H1 (cell line): Measurements from ENCODE around the gene PPP1R7. TPM values are rescaled to one million over a fixed set of nuclear protein-coding genes. Genes with fewer than 3 reads are reported as not detected.

Experiments used
- CTCF ChIA-PET: fragments of 300-600 bp; sonication (Branson Sonifier 250); formaldehyde crosslinking; loops from one replicate; lab custom pipeline; 2021; ENCODE audit not compliant: partially characterized antibody; lab: Charles Lee
- POLR2A ChIA-PET: fragments of 300-600 bp; sonication (Branson Sonifier 250); formaldehyde crosslinking; loops from one replicate; lab custom pipeline; 2021; ENCODE audit warnings: inconsistent platforms; ENCODE audit not compliant: partially characterized antibody; lab: Charles Lee
- DNase-seq, 2 experiments: peaks; one replicate each; pipeline versions ENCODE4 v3.0.0 to v3.0.0-alpha.2; 2010 to 2022; ENCODE audit warnings: low spot score in 2 of 2, low read depth in 1 of 2, mixed read lengths in 1 of 2
- FAIRE-seq: peaks from 2 replicates; lab custom pipeline; 2011; peaks lifted over from hg19 to GRCh38; lab: Jason Lieb, UNC
- H2AFZ ChIP-seq: 2 replicates; pipeline ENCODE4 v1.8.1; 2012; ENCODE audit warnings: low read length, inconsistent platforms
- H2AK5ac ChIP-seq: 2 replicates; pipeline ENCODE4 v1.6.1; 2013; ENCODE audit warnings: low read depth, low read length
- H2BK120ac ChIP-seq: replicated peaks from 2 replicates; pipeline ENCODE3; 2013; ENCODE audit warnings: low read depth, low read length, inconsistent platforms
- H2BK12ac ChIP-seq: 2 replicates; pipeline ENCODE4 v1.6.1; 2013; ENCODE audit warnings: low read depth, low read length
- H2BK15ac ChIP-seq: 2 replicates; pipeline ENCODE4 v1.6.1; 2013; ENCODE audit warnings: low read length
- H2BK20ac ChIP-seq: 2 replicates; pipeline ENCODE4 v1.6.1; 2013; ENCODE audit warnings: low read length
- H2BK5ac ChIP-seq: 2 replicates; pipeline ENCODE4 v1.6.1; 2013; ENCODE audit warnings: low read depth, low read length
- H3K14ac ChIP-seq: 2 replicates; pipeline ENCODE4 v1.6.1; 2013; ENCODE audit warnings: inconsistent platforms; ENCODE audit not compliant: insufficient read length
- H3K18ac ChIP-seq: 2 replicates; pipeline ENCODE4 v1.6.1; 2013; ENCODE audit warnings: low read length; ENCODE audit errors: extremely low read depth
- H3K23ac ChIP-seq: 2 replicates; pipeline ENCODE4 v1.6.1; 2013; ENCODE audit warnings: inconsistent platforms; ENCODE audit not compliant: insufficient read length
- H3K23me2 ChIP-seq: 2 replicates; pipeline ENCODE4 v1.6.1; 2013; ENCODE audit warnings: low read depth, low read length
- H3K27ac ChIP-seq: 2 replicates; pipeline ENCODE4 v1.6.1; 2011; ENCODE audit warnings: low read depth, low read length, inconsistent platforms
- H3K27me3 ChIP-seq, 4 experiments: replicated peaks in 1 of 4; 1 replicate in 1 of 4; 2 replicates in 3 of 4; pipeline versions ENCODE4 v1.6.1 to v1.8.1; 2011 to 2013; ENCODE audit warnings: low read length in 3 of 4, mild to moderate bottlenecking in 3 of 4, inconsistent platforms in 2 of 4, mixed read lengths in 2 of 4, moderate library complexity in 1 of 4; ENCODE audit not compliant: control insufficient read depth in 3 of 4, insufficient read depth in 3 of 4; ENCODE audit errors: extremely low read depth in 1 of 4
- H3K36me3 ChIP-seq, 4 experiments: 2 replicates each; pipeline versions ENCODE4 v1.6.1 to v1.8.1; 2011 to 2013; ENCODE audit warnings: mild to moderate bottlenecking in 4 of 4, low read length in 3 of 4, moderate library complexity in 2 of 4, control low read depth in 1 of 4, inconsistent platforms in 1 of 4; ENCODE audit not compliant: insufficient read depth in 4 of 4, control insufficient read depth in 2 of 4
- H3K4ac ChIP-seq: replicated peaks from 2 replicates; pipeline ENCODE3; 2013; ENCODE audit warnings: low read length, low read depth, mixed read lengths, inconsistent platforms; ENCODE audit not compliant: insufficient read length
- H3K4me1 ChIP-seq, 4 experiments: replicated peaks in 1 of 4; 1 replicate in 1 of 4; 2 replicates in 3 of 4; pipeline versions ENCODE4 v1.6.1 to v1.8.1; 2011 to 2013; ENCODE audit warnings: low read length in 3 of 4, inconsistent platforms in 2 of 4, mixed read lengths in 1 of 4; ENCODE audit not compliant: insufficient read depth in 4 of 4, control insufficient read depth in 3 of 4
- H3K4me2 ChIP-seq, 2 experiments: 2 replicates each; pipeline versions ENCODE4 v1.6.1 to v1.8.1; 2011 to 2013; ENCODE audit warnings: low read depth in 2 of 2, low read length in 2 of 2, control low read depth in 1 of 2, inconsistent platforms in 1 of 2, mild to moderate bottlenecking in 1 of 2; ENCODE audit not compliant: insufficient read depth in 1 of 2
- H3K4me3 ChIP-seq, 4 experiments: fragments of 200-600, 300-600 bp in 1 of 4; sonication (generic), shearing (Covaris generic), sonication (Bioruptor Twin) in 1 of 4; 2 replicates each; pipeline versions ENCODE4 v1.5.1 to v1.8.1; 2011 to 2016; ENCODE audit warnings: low read length in 4 of 4, low read depth in 3 of 4, control low read depth in 2 of 4, inconsistent platforms in 2 of 4, mild to moderate bottlenecking in 2 of 4, mixed read lengths in 1 of 4, moderate library complexity in 1 of 4; ENCODE audit not compliant: insufficient read depth in 2 of 4; ENCODE audit errors: extremely low read depth in 1 of 4
- H3K56ac ChIP-seq: replicated peaks from 2 replicates; pipeline ENCODE3; 2013; ENCODE audit warnings: low read depth, mild to moderate bottlenecking, mixed read lengths, low read length, inconsistent platforms; ENCODE audit not compliant: insufficient read length
- H3K79me1 ChIP-seq: 2 replicates; pipeline ENCODE4 v1.6.1; 2013; ENCODE audit warnings: low read depth, low read length, control low read depth
- H3K79me2 ChIP-seq, 2 experiments: 2 replicates each; pipeline versions ENCODE4 v1.6.1 to v1.8.1; 2012 to 2013; ENCODE audit warnings: low read length in 2 of 2, mild to moderate bottlenecking in 2 of 2, inconsistent platforms in 1 of 2; ENCODE audit not compliant: insufficient read depth in 2 of 2, control insufficient read depth in 1 of 2
- H3K9ac ChIP-seq, 4 experiments: replicated peaks in 1 of 4; 1 replicate in 1 of 4; 2 replicates in 3 of 4; pipeline versions ENCODE4 v1.6.1 to v1.8.1; 2011 to 2013; ENCODE audit warnings: low read depth in 3 of 4, low read length in 3 of 4, control low read depth in 2 of 4, mild to moderate bottlenecking in 2 of 4, moderate library complexity in 2 of 4, inconsistent platforms in 1 of 4; ENCODE audit errors: extremely low read depth in 1 of 4
- H3K9me3 ChIP-seq, 2 experiments: 2 replicates each; pipeline versions ENCODE4 v1.6.1 to v1.8.1; 2012 to 2013; ENCODE audit warnings: mild to moderate bottlenecking in 2 of 2, moderate library complexity in 2 of 2, control low read depth in 1 of 2, inconsistent platforms in 1 of 2, low read depth in 1 of 2, low read length in 1 of 2, mixed read lengths in 1 of 2; ENCODE audit not compliant: insufficient read depth in 2 of 2
- H4K20me1 ChIP-seq, 2 experiments: replicated peaks in 1 of 2; 2 replicates each; pipeline versions ENCODE3 to v1.8.1; 2011 to 2013; ENCODE audit warnings: inconsistent platforms in 2 of 2, low read length in 2 of 2, mild to moderate bottlenecking in 1 of 2; ENCODE audit not compliant: insufficient read depth in 2 of 2, control insufficient read depth in 1 of 2
- H4K5ac ChIP-seq: 2 replicates; pipeline ENCODE4 v1.6.1; 2013; ENCODE audit warnings: low read length, low read depth, mixed read lengths, inconsistent platforms; ENCODE audit not compliant: insufficient read length
- H4K8ac ChIP-seq: 2 replicates; pipeline ENCODE4 v1.8.0; 2013; ENCODE audit warnings: mild to moderate bottlenecking, moderate library complexity, low read length, inconsistent platforms; ENCODE audit not compliant: insufficient read depth; ENCODE audit errors: extremely low read depth
- H4K91ac ChIP-seq: replicated peaks from 2 replicates; pipeline ENCODE3; 2013; ENCODE audit warnings: low read length, mixed read lengths, inconsistent platforms; ENCODE audit not compliant: insufficient read length
- CREB1 ChIP-seq: IDR thresholded peaks from 2 replicates; pipeline ENCODE4 v1.6.1; 2012; ENCODE audit warnings: inconsistent platforms
- KDM4A ChIP-seq: IDR thresholded peaks from one replicate; pipeline ENCODE4 v1.7.1; 2012; ENCODE audit warnings: low read depth, mild to moderate bottlenecking, moderate library complexity, low read length, inconsistent platforms; ENCODE audit not compliant: severe bottlenecking
- KDM5A ChIP-seq: fragments of 200-600 bp; IDR thresholded peaks from 2 replicates; pipeline ENCODE4 v1.7.1; 2012; ENCODE audit warnings: mild to moderate bottlenecking, low read length, inconsistent platforms, mixed read lengths
- NRF1 ChIP-seq: IDR thresholded peaks from 2 replicates; pipeline ENCODE4 v1.6.1; 2011; ENCODE audit warnings: mild to moderate bottlenecking, low read depth, low read length, improper control_type of control experiment
- PHF8 ChIP-seq: fragments of 200-600 bp; sonication (generic); conservative IDR thresholded peaks from 2 replicates; pipeline ENCODE4 v1.7.1; 2012; ENCODE audit warnings: low read depth, mild to moderate bottlenecking, inconsistent platforms, low read length, moderate library complexity
- RNF2 ChIP-seq: fragments of 200-900, 300-1000 bp; sonication (generic); IDR thresholded peaks from 2 replicates; pipeline ENCODE4 v1.7.1; 2016; ENCODE audit warnings: borderline replicate concordance, low read depth, mild to moderate bottlenecking, antibody characterized with exemption, low read length; ENCODE audit not compliant: poor library complexity, severe bottlenecking; ENCODE audit errors: missing control alignments
- RXRA ChIP-seq: IDR thresholded peaks from 2 replicates; pipeline ENCODE4 v1.6.1; 2011; ENCODE audit warnings: low read depth, mild to moderate bottlenecking, low read length, moderate library complexity; ENCODE audit not compliant: insufficient read depth
- SP1 ChIP-seq: IDR thresholded peaks from 2 replicates; pipeline ENCODE4 v1.6.1; 2011; ENCODE audit warnings: low read depth, low read length
- SP2 ChIP-seq: IDR thresholded peaks from 2 replicates; pipeline ENCODE4 v1.6.1; 2012; ENCODE audit warnings: mild to moderate bottlenecking, low read length, inconsistent platforms
- TAF1 ChIP-seq: IDR thresholded peaks from 2 replicates; pipeline ENCODE4 v1.6.1; 2011; ENCODE audit warnings: mild to moderate bottlenecking, low read depth, low read length
- TBP ChIP-seq: IDR thresholded peaks from 2 replicates; pipeline ENCODE4 v1.6.1; 2011; ENCODE audit warnings: low read depth, low read length, improper control_type of control experiment
- WGBS, 2 experiments: shearing (Covaris generic) in 1 of 2; methylation state at CpG; one replicate each; pipeline versions ENCODE4 v1.1.6 to v1.1.7; 2013 to 2015; ENCODE audit warnings: low lambda C conversion rate in 2 of 2, mixed read lengths in 2 of 2, inconsistent platforms in 1 of 2, low coverage in 1 of 2, missing lambda C conversion rate in 1 of 2; ENCODE audit not compliant: insufficient replicate concordance in 2 of 2, insufficient coverage in 1 of 2, insufficient read length in 1 of 2; ENCODE audit errors: extremely low coverage in 1 of 2, missing lambda C conversion rate in 1 of 2; 5-methylcytosine and 5-hydroxymethylcytosine counted together
- polyA plus RNA-seq, 7 experiments: library from polyadenylated mRNA; depleted of rRNA in 3 of 7; stranded (reverse) in 5 of 7; unstranded in 2 of 7; fragments of >200 nt in 5 of 7; fragments of 200-250 nt in 2 of 7; gene quantifications; 1 replicate in 5 of 7; 2 replicates in 1 of 7; 4 replicates in 1 of 7; pipeline versions ENCODE4 v1.2.1 to v1.2.3, GENCODE V29; 2011 to 2013; ENCODE audit warnings: missing spikeins in 2 of 7, mixed read lengths in 2 of 7
- total RNA-seq: library from RNA; stranded (reverse); fragmentation: NEBNext Ultra II Directional; extraction: Animal tissue kit (Norgen Biotek cat#: 25700); gene quantifications from 2 replicates; pipeline ENCODE4 v1.2.1, GENCODE V29; 2021
- TF ChIP-seq, protein P1 (sequence below): IDR thresholded peaks from 2 replicates; pipeline ENCODE4 v1.6.1; 2011; ENCODE audit warnings: low read depth, mild to moderate bottlenecking, low read length; ENCODE audit not compliant: insufficient read depth
- TF ChIP-seq, protein P2 (sequence below): IDR thresholded peaks from 2 replicates; pipeline ENCODE4 v1.6.1; 2011; ENCODE audit warnings: low read length, improper control_type of control experiment

PPP1R7 gene
- total and polyA plus RNA-seq, 2 of the 8 experiments (the other 6 are each of a cell fraction or from before 2014, with no cell fraction given), result 22.2 to 64.0 TPM

DNA sequence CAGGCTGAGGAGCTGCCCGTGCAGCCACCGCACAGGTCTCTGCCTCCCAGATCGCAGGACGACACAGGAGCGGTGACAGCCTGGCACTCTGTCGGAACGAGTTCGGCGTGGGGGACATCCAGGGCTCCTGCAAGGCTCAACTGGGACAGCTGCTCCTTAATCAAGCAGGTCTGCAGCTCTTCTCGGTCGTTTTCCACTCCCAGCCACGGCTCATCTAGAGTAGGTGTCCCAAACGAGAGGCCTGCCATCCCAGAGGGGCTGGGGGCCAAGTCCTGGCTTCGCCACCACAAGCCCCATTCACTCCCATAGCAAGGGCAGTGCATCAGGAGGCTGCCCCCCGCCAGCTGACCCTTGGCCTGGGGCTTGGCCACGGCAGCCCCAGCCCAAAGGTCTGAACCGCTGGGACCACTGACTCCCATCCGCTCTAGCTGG lies 23.5 kb upstream of the PPP1R7 start:
- ChIA-PET POLR2A (interaction anchor here (1.6 kb wide), 1 partner anchor 23 kb away, joined by 5 read pairs; the partner anchor contains the start of gene PASK), CTCF (interaction anchor here (1.0 kb wide), 1 partner anchor 125 kb away, joined by 4 read pairs; no protein-coding TSS in a partner anchor)
- Histone ChIP-seq H3K4ac (no peak overlapping the region), H4K5ac (no peak overlapping the region), H4K91ac (no peak overlapping the region), H3K79me2 (no peaks in the 10 kb centered on the region), H2BK5ac (no peak overlapping the region), H3K9me3 (no peaks in the 10 kb centered on the region), H2BK20ac (no peak overlapping the region), H3K4me1 (no peaks in the 10 kb centered on the region), H3K56ac (no peak overlapping the region), H3K27ac (no peak overlapping the region), H3K18ac (no peak overlapping the region), H2BK12ac (no peak overlapping the region), H2BK120ac (no peak overlapping the region), H3K4me3 (no peak overlapping the region), H2BK15ac (no peak overlapping the region), H3K23ac (no peak overlapping the region), H3K14ac (no peak overlapping the region), H3K36me3 (peaks cover 6 to 16% (median 12%) of the 10 kb centered on the region in 4 experiments; a peak in 7 of 8 replicates), H2AFZ (no peak overlapping the region), H3K4me2 (no peak overlapping the region), H3K79me1 (no peaks in the 10 kb centered on the region), H3K27me3 (no peaks in the 10 kb centered on the region), H2AK5ac (no peak overlapping the region), H3K23me2 (no peaks in the 10 kb centered on the region), H3K9ac (no peak overlapping the region), H4K20me1 (peaks cover 0 to 2% of the 10 kb centered on the region in 2 experiments), H4K8ac (no peak overlapping the region; the same call in 1 of the 2 replicates)
- WGBS, 2 experiments, result 95% methylated on average over 15 of the region's 18 CpGs; no CpG with 5 or more reads in 1 of the 2 experiments
- FAIRE-seq (no peak), DNase-seq (no peak)
- TF ChIP-seq TAF1 (no peak), RNF2 (no peak), CREB1 (no peak), KDM4A (no peak), KDM5A (no peak), TBP (no peak), RXRA (no peak), NRF1 (no peak), SP2 (no peak), PHF8 (no peak), SP1 (no peak)
- TF ChIP-seq, protein P1, sequence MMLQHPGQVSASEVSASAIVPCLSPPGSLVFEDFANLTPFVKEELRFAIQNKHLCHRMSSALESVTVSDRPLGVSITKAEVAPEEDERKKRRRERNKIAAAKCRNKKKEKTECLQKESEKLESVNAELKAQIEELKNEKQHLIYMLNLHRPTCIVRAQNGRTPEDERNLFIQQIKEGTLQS, result no peak
- TF ChIP-seq, protein P2, sequence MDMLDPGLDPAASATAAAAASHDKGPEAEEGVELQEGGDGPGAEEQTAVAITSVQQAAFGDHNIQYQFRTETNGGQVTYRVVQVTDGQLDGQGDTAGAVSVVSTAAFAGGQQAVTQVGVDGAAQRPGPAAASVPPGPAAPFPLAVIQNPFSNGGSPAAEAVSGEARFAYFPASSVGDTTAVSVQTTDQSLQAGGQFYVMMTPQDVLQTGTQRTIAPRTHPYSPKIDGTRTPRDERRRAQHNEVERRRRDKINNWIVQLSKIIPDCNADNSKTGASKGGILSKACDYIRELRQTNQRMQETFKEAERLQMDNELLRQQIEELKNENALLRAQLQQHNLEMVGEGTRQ, result no peak
